A549 (cell line): ENCODE data around the gene TENT5C.

ENCODE experiments used
- BHLHE40 ChIP-seq: IDR thresholded peaks from 2 replicates; pipeline ENCODE4 v1.6.1; 2012; ENCODE audit warnings: low read depth, low read length, inconsistent platforms
- EP300 ChIP-seq, 2 experiments: fragments of >200 bp; sonication (Bioruptor Twin); formaldehyde crosslinking; IDR thresholded peaks; 2 replicates in 1 of 2; 3 replicates in 1 of 2; pipeline ENCODE4 v1.6.1; 2016 to 2017
- MYC ChIP-seq: IDR thresholded peaks from 2 replicates; pipeline ENCODE4 v1.6.1; 2012; ENCODE audit warnings: mild to moderate bottlenecking, inconsistent platforms, low read length, improper control_type of control experiment, borderline replicate concordance
- NPAS2 ChIP-seq: fragments of 250-450 bp; sonication (Bioruptor Pico); IDR thresholded peaks from 2 replicates; pipeline ENCODE4 v1.8.0; 2022; ENCODE audit warnings: mild to moderate bottlenecking, moderate library complexity, borderline replicate concordance
- NR3C1 ChIP-seq: fragments of >200 bp; sonication (Bioruptor Twin); formaldehyde crosslinking; IDR thresholded peaks from 3 replicates; pipeline ENCODE4 v1.6.1; 2017
- PBX3 ChIP-seq: IDR thresholded peaks from 2 replicates; pipeline ENCODE4 v1.6.1; 2012
- SMC3 ChIP-seq: fragments of >200 bp; sonication (Bioruptor Twin); formaldehyde crosslinking; IDR thresholded peaks from 3 replicates; pipeline ENCODE4 v1.6.1; 2018; ENCODE audit warnings: inconsistent platforms
- TP53 ChIP-seq: fragments of 250-450 bp; sonication (Bioruptor Pico); IDR thresholded peaks from 2 replicates; pipeline ENCODE4 v1.5.0; 2021; ENCODE audit warnings: mild to moderate bottlenecking, moderate library complexity
- TF ChIP-seq, protein P1 (sequence below): fragments of >200 bp; sonication (Bioruptor Twin); formaldehyde crosslinking; IDR thresholded peaks from 3 replicates; pipeline ENCODE4 v1.5.1; 2016

- TF ChIP-seq SMC3 (no peak), NPAS2 (CRISPR knock-in tag) (no peak), PBX3 (no peak), TP53 (CRISPR knock-in tag) (no peak), BHLHE40 (no peak), NR3C1 (no peak), EP300 (IDR thresholded peaks at IDR 0.05) (no peak), MYC (no peak)
- TF ChIP-seq, protein P1, sequence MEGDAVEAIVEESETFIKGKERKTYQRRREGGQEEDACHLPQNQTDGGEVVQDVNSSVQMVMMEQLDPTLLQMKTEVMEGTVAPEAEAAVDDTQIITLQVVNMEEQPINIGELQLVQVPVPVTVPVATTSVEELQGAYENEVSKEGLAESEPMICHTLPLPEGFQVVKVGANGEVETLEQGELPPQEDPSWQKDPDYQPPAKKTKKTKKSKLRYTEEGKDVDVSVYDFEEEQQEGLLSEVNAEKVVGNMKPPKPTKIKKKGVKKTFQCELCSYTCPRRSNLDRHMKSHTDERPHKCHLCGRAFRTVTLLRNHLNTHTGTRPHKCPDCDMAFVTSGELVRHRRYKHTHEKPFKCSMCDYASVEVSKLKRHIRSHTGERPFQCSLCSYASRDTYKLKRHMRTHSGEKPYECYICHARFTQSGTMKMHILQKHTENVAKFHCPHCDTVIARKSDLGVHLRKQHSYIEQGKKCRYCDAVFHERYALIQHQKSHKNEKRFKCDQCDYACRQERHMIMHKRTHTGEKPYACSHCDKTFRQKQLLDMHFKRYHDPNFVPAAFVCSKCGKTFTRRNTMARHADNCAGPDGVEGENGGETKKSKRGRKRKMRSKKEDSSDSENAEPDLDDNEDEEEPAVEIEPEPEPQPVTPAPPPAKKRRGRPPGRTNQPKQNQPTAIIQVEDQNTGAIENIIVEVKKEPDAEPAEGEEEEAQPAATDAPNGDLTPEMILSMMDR, result no peak
These were observed 18.9 kb upstream of the TENT5C start for GRCh38 chr1:117586747-117587498.
